GM21390 (cell line): Measurements from ENCODE around the gene PTPRM.

Experiments
- ATAC-seq: cut with Tn5 transposase; IDR thresholded peaks from one replicate; pipeline ENCODE4 v1.9.1; 2021; ENCODE audit not compliant: unreplicated experiment

The PTPRM gene

DNA sequence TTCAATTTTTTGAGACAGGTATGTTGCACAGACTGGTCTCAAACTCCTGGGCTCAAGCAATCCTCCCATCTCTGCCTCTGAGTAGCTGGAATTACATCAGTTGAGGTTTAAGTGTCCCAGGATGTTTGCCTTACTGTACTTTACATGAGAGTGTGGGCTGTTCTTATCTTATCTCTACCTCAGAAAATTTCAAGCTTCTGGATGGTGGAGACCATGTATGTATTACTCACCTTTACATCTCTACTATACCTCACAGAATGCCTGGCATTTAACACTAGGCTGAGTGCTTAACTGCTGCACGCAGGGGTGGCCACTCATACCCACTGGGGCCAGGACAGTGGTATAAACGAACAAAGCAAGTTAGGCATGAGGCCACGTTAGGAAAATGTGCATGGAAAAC is 770.1 kb downstream of the PTPRM start:
- ATAC-seq = no peak

DNA sequence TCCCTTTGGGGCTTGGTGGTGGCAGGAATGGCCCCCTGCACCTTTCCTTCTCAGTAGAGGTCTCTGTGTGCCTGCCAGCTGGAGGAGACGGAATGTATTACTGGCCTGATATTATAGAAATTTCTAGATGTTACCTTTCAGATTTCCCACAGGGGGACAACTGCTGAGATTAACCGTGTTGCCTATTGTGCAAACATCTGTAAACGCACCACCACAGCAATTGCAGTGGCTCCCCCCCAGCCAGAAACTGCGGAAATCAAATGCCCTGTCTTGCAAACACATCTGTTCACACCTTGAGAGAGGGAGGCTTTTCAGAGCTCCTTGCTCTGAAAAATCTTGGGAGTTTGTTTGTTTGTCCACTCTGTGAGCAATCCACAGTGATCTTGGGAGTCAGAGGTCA is 772.1 kb downstream of the PTPRM start:
- no peak for ATAC-seq

DNA sequence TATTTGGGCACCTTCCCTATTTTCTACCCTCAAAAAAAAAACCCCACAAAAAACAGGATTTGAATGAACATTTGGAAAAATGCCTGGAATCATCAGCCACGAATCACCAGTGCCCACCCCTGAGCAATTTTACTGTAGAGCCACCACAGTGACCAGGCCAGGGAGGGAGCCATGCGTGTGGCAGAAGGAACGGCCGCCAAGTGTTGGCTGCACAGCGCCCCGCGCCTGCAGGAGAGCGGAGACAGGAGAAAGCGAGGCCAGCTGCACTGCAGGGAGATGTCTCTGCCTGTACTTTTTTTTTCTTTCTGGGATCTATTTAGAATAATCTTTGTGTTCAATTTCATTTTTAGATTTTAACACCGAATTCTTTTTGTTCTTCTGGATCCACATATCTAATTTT is 772.8 kb downstream of the PTPRM start:
- ATAC-seq = no peak

DNA sequence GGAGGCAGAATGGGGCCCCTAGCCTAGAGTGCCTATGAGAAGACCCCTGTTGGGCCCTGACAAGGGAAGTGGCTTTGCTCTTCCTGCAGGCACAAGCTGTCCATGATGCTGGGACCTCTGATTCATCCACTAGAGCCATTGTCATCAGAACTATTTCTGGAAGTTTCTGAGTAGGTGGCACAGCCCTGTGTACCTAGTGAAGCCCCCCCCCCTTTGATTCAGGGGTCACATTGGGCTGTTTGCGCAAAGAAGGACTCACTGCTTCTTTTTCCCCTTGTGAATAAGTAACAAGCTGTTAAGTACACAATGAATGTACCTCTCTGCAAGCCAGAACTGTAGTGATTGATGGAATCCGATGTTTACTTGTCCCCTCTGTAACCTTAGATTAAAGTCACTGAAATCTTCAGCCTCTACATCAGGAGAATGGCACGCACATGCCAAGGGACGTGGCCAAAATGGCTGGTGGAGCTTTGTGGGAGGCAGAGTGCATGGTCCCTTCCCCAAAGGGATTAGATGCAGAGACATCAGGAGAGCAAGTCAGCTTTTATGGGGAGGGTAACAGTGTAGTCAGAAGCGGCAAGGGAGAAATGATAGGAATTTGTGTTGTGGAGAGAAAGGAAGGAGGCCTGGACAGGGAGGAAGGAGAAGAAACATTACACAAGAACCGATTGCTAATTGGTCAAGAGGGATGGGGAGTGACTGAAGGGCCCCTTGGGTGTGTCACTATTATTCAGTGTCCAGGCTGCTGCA is 774.5 kb downstream of the PTPRM start:
- ATAC-seq = no peak

DNA sequence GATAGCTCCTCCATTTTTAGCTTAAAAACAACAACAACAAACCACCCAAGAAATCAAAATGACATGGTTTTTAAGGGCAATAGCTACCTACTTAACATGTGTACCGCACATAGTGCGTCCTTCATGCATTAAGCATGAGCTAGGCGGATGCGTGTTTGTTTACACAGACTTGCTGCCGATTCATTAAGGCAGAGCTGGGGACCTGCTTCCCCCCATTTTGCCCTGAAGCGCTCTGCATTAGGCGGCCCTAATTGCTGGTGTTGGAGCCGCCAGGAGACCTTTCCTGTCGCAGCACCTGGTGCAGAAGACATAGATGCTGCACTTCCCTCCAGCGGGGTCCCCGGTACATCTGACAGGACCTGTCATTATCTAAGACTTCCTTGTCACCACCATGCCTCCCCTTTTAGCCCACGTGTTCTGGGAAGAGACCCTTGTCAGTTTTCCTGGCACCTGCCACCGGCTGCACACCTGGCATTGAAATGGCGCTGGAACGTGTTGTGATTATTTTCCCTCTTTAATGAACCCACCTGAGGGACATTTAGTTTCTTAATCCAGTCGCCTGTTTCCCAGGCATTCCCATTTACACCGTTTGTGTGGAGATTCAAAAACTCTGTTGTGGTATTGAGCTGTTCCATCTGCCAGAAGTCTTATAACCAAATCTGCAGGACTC is 781.1 kb downstream of the PTPRM start:
- no peak for ATAC-seq

DNA sequence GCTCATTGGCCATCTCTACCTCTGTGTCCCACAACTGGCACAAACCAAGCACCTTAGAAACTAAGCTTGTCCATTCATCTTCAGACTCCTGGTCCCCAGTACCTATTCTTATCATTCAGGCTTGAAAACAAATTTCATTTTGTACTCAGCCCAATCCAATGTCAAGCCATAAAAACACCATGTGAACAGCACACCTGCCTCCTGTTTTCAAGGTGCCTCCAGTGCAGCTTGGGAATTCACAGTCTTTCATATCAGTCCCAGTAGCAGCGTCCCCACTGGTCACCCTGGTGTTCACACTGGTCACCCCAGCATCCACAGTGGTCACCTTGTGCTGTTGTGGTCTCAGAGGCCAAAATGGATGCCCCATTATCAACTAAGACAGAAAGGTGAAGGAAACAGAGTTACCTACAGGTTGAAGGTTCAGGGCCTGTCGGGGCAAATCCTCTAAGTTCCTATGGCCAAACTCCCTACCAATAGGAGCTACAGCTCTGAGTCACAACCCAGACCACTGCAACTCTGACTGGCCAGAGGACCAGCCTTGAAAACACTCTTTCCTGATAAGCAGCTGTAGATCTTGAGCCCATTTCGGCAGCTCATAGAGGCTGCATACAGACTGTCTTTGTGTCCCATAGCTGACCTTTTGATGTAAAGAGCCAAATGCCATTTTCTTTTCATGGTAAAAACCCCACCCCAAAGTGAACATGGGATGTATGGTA is 782.6 kb downstream of the PTPRM start:
- no peak for ATAC-seq

DNA sequence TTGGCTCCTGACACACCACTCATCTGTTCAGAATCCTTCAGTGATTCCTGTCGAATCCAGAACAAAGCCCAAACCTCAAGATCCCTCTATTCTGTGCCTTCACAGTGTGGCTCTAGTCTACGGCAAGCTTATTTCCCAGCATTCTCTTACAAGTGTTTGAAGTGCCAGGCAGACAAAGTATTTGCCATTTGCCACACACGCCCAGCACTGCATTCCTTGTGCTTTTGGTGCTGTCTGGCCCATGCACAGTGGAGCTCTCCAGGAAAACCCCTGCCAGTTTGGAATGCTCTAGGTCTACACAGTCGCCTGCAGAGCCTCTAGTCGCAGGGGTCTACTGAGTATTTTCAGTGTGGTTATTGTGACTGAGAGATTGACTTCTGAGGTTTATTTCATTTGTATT is 783.5 kb downstream of the PTPRM start:
- no peak for ATAC-seq

DNA sequence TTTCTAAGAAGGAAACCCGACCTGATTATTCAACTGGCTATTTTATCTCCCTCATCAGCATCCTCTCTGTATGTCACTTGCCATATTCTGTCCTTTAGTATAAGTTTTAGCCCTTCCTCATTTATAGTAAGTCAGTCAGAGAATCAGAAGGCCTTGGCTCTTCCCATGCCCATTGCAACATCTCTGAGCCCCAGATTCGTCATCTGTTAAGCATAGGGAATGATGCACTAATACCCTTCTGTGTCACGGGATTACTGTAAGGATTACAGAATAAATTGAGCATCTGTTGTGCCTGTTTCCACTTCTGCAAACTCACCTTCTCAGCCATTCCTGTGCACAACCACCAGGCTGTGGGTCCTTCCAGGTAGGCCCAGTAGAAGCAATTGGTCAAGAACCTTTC is 784.0 kb downstream of the PTPRM start:
- ATAC-seq = no peak

DNA sequence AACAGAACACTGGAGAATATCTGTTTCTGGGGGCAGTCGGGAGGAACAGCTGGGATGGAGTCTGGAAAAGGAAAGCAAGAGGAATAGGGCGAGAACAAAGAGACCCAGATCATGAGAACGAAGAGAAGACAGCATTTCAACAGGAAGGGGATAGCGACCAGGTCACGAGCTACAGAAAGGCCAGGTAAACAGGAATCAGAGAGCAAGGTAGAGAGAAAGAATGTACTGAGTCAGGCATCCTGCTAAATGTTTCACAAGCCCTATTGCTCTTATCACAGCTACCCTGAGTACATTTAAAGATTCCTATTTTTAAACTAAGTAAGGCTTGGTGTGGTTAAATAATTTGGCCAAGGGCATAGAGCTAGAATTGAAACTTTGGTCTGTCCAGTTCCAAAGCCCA is 787.2 kb downstream of the PTPRM start:
- no peak for ATAC-seq

DNA sequence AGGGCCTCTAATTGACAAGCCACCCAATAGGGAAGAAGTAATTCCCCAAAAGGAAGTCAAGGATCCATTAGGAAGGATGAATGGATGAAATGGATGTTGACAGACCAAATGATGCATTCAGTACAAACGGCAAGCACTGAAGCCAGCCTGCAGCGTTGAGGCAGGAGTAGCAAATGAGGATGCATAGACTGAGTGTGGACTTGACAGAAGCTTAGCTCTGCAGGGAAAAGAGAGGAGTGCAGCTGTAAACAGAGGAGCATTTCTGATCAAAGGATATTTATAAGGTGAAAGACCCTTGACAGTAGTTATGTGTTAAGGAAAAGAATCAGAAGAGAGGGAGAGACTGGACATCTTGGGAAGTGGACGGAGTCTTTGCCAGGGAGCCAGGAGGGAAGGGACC is 788.9 kb downstream of the PTPRM start:
- ATAC-seq = no peak

DNA sequence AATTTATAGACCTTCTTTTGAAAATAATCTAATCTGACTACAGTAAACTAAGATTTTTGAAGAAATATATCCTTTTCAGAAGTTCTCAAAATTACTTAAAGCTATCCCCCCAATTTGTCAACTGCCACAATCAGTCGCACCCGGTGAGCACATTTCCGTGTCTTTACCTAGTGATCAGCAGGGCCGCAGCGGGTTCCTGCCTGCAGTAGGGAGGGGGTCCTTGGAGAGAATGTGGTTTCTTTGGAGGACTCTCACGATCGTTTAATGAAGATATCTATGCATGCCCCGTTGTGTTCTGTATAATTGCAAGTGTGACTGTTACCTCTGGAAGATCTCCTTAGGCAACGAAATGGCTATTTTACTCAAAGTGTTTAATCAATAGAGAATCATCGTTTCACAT is 790.2 kb downstream of the PTPRM start:
- no peak for ATAC-seq

DNA sequence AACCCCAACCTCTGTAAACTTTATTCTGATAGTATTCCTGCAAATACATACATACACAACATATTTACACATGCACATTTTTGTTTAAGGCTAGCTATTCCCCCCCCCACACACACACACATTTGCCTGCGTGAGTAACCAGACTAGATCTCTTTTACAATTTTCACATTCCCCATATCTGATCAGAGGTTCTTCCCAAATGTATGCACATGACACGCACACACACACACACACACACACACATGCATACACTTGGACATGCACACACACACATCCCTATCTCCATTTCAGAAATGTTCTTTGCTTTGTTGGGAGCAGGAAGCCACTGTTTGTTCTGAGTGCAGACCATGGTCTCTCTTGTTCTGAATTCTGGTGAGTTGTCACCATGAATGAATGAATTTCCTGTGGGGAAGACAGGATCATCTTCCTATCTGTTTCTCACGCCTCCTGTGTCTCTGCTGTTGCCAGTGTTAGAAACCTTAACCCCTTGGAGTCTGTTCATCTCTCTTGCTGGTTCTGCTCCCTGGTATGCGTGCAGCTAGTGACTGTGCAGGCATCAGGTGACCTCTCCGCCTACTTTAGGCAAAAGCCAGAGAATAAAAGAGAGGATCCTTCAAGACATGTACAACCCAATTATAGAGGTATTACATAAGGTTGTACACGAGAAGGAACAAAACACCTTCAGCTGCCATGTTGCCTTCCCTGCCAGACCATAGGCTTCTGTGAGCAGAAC is 791.1 kb downstream of the PTPRM start:
- ATAC-seq = no peak

DNA sequence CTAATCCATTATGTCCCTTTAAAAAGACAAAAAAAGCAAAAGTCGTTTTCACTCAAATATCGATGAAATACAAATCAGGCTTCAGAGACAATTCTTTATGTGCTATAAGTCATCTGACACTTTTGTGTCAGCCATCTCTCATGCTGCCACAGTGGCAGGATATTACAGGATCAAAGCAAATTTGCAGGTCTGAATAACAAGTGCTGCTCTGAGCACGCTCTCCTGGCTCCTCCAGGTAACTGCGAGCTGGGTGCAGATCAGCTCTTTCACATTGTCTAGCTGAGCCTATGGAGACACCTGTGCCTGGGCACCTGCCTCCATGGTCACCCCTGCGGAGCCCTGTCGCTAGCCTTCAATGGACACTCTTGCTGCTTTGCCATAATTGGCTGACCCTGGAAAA is 792.0 kb downstream of the PTPRM start:
- no peak for ATAC-seq

DNA sequence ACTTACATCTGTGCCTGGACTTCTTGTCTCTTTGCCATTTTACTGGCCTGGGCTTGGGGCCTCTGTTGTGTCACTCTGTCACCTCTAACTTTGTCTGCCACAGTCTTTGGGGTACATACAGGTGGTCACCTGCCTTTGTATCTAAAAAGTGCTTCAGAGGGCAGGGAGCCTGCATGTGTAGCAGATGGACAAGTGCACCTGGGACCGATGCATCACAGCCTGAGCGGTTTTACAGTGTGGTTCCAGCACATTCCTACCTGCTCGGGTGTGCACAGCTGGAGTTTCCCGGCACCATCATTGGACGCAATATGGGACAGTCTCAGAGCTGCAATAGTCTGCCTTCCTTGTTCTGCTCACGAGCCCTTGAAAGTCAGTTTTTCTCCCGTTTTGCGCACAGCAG is 792.4 kb downstream of the PTPRM start:
- no peak for ATAC-seq

DNA sequence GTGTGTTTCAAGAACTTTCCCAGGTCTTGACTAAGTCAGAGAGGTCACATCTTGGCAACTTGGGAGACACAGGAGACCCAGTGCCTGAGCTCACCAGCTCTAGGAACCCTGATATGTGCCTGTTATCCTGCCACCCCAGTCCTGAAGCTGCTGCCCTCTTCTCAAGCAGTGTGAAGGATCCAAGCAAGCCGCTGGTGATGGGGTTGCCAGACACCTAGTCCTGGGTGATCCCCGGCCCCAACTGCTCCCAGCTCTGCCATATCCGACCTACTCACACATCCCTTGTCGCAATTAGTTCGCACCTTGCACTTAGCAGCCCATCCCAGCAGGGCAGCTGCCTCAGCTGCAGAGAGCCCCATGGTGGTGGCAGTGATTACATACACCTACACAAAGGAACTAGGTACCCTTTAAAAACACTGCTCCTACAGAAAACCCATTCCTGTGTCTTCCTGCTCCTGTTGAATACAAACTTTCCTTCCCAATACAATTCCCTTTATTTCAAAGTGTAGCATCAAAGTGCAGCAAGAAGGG is 794.9 kb downstream of the PTPRM start:
- no peak for ATAC-seq

DNA sequence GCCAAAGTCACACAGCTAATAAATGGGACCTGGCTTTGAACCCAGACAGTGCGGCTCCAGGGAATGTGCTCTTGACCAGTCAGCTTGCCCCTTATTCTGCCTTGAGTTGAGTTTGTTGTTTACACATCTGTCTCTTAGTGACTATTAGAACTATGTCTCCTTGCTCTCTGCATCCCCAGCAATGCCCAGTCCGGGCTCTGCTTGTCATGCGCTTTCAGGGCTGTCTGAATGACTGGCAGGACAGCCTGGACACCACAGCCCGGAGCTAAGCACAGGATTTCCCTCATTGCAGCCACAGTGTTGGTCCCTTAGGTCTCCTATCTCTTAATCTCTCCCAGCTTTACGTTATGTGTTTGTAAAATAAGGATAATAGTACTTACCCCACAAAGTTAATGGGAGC is 795.7 kb downstream of the PTPRM start:
- no peak for ATAC-seq

DNA sequence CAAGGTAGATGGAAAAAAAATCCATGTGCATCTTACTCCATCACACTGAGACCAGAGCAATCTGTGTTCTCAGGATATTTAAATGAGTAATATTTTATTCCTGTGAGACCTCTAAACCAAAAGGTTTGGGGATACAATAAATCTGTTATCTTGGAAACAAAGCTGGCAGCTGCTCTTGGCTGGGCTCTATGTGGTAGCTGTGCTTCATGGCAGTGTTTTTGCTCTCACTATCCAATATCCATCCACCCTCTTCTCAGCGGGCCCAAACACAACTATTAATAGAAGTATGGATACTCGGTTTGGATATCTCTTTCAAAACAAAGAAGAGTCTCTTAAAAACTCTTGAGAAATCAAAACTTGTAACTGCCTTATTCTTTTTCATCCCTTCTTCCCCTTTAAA is 797.3 kb downstream of the PTPRM start:
- ATAC-seq = no peak

DNA sequence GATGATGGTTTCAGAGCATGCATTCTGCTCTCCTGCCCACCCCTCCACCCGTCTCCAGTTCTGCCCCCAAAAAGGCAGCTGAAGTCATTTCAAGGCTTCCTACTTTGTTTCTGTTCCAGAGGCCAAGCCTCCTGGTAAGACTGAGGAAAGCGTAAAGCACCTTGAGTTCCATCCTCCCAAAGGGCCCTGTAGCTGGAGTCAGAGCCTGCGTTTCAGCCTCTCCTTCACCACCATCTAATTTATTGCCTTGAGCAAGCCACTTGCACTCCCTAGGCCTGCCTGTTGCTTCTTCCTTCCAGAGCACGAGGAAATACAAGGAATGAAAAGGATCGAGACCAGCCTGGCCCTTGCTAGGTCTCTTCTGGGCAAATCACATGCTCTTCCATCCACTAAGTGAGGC is 797.9 kb downstream of the PTPRM start:
- no peak for ATAC-seq

DNA sequence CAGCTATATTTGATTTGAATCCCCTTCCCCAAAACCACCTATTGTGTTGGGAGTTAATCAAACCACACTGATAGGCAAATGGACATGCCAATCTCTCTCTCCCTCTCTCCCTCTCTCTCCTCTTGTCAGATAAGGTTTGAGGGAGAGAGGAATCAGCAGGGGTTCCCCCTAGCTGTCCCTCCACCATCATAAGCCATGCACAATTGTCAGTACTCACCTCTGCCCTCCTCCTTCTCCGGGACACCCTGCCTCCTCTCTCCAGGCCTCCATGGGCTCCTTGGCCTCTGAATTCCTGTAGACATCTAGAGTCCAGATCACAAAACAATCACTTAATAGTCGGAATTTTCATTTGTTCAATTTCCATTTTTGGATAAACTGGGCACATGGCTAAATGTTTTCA is 798.4 kb downstream of the PTPRM start:
- ATAC-seq = no peak

DNA sequence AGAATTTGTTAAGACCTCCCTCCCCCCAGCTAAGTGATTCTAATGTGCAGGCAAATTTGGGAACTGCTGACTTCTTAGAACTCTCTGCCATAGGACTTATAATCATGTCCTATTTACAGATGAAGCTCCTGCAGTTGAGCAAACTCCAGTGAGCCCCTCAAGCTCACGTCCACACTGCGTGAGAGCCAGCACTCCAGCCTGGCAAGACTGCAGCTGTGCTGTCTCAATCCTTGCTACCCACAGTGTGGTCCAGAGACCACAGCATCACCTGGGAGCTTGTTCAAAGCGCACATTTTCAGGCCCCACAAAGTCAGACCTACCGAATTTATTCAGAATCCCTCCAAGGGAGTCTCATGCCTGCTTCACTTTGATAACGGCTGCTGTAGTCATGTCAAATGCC is 799.0 kb downstream of the PTPRM start:
- ATAC-seq = no peak

DNA sequence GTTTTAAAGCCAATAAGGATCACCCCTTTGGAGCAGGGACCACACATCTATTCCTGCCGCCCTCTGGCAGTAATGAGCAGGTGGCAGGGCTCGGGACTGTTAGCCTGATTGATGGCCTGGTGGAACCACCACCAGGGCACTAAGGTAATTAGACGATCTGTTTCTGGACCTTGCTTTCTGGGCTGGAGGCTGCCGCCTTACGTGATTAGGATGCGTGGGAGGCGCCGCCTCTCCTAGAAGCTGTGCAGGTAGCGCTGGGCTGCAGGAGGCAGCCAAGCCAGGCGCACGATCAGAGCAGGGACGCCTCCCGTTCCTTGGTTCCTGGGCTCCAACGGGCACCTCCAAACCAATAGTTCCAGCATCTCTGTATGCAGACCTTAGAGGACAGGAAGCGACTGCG is 799.5 kb downstream of the PTPRM start:
- no peak for ATAC-seq
